ENCODE results near the gene KIF1A.

GRCh38 chr2:240789501-240790369 lies 30.3 kb downstream of the KIF1A start:
- TF ChIP-seq CTCF (IDR thresholded peaks at IDR 0.05; ENCODE audit: low read length) (no peak), EZH2 (optimal IDR thresholded peaks at IDR 0.05; ENCODE audit: low read depth, low read length) (no peak), EZH2phosphoT487 (IDR thresholded peaks at IDR 0.05; ENCODE audit: low read length) (no peak)

Data from MM.1S (cell line).